ENCODE data around the gene GLT6D1.

- TF ChIP-seq YY1 (IDR thresholded peaks at IDR 0.05; ENCODE audit: insufficient read depth, insufficient read length) (no peak), ZNF274 (IDR thresholded peaks at IDR 0.05; ENCODE audit: low read depth, low read length) (no peak)
Measured at GRCh38 chr9:135612981-135613910, 26.1 kb downstream of the GLT6D1 start.
